NCI-H2107 (cell line): Measurements from ENCODE around the gene RTP5.
"Not testable (repeated sequence)": the region's sequence is repeated elsewhere in the genome, so short reads cannot be mapped to it uniquely, and the experiment has no call there.

Source experiments
- DNase-seq: peaks from one replicate; lab custom pipeline; 2025; lab: John Stamatoyannopoulos, UW

Gene RTP5

GRCh38 chr2:241902357-241902991 lies 32.9 kb downstream of the RTP5 start:
- DNase-seq: no peak

DNA sequence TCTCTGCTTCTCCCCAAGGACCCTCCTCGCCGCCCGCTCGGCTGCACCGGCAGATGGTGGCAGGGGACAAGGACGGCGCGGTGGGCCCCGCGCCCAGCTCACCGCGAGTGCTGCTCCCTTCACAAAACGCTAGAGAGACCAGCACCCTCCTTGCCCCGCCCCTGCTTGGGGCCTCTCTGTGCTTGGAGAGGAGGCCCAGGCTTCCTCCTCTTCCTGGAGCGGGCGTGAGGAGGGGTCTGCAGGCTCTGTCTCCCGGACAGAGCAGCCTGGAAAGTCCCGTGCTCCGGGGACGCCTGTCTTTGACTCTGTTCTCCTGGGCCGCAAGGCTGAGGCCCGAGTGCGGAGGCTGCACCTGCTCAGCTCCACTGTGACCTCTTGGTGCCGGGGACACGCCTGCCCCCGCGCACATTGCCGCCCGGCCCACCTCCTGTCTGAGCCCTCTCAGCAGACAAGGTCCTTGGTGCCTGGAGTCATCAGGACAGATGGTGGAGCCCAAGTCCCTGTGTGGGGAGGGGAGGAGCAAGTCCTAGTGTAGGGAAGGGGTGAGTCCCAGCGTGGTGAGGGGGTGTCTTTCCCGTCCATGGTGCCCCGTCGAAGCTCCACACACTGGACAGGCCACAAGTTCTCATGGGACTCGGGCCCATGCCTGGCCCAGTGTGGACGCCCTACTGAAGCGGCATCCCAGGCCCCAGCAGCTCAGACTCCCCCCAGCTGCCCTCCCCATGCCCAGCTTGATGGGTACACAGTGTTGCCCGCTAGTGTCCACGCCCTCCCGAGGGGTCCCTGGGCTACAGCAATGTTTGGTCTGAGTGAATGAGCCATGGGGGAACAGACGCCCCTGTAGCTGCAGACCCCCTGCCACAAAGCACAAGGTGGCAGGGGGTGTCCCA lies 33.8 kb downstream of the RTP5 start:
- no peak for DNase-seq

GRCh38 chr2:241904011-241904718 lies 34.6 kb downstream of the RTP5 start:
- no peak for DNase-seq

- DNase-seq: no peak
These were observed 35.5 kb downstream of the RTP5 start for GRCh38 chr2:241904791-241905710.

DNA sequence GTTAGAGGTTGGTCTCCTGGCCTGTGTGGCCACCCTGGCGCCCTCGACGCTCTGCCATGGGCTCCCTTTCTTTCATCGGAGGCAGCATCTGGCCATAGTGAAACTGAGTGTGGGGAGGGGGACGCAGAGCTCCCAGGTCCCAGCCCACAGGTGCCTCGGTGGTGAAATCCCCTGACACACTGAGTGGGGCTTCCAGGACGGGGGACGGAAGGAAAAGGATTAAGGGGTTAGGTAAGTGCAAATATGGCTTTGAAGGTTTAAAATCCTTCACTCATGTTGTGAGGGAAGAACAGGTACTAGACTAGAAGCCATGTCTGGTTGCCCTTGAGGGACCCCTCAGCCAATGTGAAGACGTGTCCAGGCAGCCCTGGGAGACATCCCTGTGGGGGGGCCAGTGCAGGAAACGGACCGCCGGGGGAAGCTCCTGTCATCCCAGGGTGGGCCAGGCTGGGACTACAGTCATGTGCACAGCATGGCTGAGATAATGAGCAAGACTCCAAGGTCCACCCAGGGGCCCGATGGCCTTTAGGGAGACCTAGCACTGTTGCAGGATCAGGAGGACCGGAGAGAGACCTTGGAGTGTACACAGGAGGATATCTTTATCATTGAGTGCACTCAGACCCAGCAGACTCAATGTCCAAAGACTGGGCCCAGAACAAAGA lies 36.3 kb downstream of the RTP5 start:
- no peak for DNase-seq

GRCh38 chr2:241906378-241906770 lies 36.8 kb downstream of the RTP5 start:
- not testable (repeated sequence) for DNase-seq

DNA sequence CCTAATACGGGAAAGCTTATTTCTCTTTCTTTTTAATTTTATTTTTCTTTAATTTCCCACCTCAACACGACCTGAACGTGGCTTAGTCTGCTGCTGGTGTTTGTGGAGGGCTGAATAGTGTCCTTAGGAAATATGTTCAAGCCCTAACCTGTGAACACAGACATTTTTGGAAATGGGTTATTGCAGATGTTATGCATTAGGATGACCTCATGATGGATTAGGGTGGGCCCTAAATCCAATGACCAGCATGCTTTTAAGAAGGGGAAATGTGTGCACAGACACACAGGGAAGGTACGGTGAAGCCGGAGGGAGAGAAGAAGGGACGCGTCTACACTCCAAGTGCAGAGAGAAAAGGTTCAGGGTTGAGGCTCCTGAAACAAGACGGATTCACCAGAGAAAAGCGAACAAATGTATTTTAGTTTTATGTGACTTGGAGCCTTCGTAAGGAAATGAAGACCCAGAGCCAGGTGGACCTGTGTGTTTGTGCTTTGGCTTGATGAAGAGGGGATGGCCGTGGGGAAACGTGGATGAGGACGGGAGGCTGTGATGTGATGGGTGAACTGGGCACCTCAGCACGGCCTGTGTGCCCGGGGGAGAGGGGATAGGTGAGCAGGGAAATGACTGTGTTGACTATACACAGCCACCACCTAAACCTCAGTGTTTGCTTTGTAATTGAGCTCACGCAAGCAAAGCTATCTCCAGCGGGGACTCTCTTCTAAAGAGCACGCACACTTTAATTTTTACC lies 37.5 kb downstream of the RTP5 start:
- DNase-seq: no peak

DNA sequence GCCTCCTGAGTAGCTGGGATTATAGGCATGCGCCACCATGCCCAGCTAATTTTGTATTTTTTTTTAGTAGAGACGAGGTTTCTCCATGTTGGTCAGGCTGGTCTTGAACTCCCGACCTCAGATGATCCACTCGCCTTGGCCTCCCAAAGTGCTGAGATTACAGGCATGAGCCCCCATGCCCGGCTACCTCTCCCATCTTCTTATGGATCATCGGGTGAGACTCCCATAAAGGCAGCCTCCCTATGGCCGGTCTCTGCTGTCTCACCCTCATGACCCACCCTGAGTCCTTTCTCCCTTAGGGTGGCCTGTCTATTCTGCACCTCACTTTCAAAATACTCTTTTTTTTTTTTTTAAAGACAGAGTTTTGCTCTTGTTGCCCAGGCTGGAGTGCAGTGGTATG lies 38.3 kb downstream of the RTP5 start:
- not testable (repeated sequence) for DNase-seq

- no peak for DNase-seq
These were observed 39.3 kb downstream of the RTP5 start for GRCh38 chr2:241908686-241909420.

DNA sequence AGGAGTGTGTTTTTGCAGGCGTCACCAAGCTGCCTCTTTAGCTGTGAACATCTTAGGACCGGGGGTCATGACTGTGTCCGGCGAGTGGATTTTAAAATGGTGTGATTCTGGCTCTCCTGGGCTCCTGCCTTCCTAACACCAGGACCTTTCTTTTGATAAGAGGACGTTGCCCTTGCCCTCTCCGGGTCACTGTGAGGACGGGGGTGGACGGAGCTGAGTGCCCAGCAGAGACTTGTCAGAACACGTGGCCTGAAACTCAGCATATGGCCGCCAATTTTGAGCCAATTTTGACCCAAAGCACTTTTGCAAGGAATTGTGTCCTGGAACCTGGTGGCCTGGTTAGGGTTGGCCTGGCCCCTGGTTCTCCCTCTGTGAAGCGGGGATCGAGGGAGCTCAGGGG lies 40.2 kb downstream of the RTP5 start:
- DNase-seq: no peak

DNA sequence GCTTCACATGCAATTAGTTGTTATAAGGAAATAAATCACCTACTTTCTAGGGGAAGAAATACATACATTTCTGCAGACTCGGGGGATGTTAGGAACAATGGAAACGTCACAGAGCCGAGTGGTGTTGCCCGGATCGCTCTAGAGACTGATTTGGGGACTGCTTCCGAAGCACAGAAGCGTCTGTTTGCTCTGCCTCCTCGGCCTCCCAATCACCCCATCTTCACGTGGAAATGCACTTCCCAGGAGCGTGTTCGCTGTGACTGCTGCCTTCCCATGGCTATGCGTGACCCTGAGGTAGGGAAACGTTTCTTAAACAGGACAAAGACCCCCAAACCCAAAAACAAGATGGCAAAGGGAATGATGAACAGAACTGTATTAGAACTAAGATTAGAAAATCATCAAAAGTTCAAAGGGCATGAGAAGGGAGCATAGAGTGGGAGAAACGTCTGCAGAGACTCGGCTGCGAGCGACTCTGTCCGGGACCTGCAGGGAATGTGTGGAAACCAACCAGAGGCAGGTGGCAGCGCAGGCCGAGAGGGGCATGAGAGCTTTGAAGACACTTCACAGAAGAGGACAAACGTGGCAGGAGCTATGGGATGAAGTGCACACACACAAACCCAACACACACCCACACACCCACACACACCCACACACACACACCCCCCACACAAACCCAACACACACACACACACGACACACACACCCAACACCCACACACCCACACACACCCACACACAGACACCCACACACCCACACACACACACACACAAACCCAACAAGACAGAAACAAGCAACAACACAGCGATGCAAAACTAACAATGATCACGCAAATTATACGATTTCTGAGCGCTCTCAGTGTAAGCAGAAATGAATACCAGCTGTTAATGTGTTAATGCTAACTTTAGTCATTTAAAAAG lies 41.3 kb downstream of the RTP5 start:
- DNase-seq: no peak

DNA sequence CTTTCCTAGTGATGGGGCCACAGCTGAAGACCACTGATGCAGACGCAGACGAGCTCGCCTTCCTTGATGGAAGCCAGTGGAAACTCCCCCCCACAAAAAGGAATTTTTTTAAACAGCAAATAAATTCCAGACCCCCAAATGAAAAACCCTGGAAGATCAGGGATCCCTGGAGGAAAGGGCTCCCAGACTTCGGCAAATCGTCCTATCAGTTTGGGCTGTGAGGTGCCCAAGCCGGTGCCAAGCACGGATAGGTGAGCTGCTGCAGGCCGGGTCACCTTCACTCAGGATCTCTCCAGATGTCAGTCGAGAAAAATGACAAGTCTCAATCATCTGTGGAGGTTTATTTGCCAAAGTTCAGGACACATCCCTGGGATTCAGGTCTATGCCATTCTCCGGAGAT lies 42.0 kb downstream of the RTP5 start:
- no peak for DNase-seq

GRCh38 chr2:241912021-241912555 lies 42.6 kb downstream of the RTP5 start:
- no peak for DNase-seq

DNA sequence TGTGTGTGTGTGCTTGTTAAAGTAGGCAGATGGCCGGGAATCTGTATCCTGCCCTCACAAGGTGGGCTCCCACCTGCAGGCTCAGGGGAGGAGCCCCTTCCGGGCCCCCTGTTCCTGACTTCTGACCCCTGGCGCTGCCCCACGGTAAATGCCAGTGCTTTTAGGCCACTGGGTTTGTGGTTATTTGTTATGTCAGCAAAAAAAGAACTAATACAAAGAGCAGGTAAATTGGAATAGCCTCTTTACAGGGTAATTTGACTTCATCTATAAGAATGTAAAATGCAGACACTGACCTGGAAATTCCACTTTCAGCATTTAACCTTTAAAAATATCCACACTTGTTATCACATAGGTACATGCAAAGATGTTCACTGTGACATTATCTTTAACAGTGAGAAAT lies 44.2 kb downstream of the RTP5 start:
- DNase-seq: no peak

DNA sequence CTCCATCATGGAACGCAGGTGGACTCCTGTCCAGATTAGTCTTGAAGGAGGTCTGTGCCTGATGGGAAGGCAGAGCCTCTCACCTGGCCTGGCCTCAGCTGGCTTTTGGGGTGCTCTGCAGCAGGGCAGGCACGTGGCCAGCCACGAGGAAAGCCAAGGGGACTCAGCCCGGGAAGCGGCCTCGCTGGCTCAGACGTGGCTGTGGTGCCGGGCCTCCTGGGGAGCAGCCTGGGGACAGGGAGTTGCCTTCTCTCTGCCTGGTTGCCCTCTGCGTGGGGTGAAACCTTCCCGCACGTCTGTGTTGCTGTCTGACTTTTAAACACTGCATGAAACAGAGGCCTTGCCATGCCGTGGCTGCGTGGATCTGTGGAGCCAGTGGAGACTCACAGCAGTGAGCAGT lies 45.0 kb downstream of the RTP5 start:
- no peak for DNase-seq

- DNase-seq: not testable (repeated sequence)
These were observed 52.1 kb downstream of the RTP5 start for GRCh38 chr2:241921631-241922030.

- DNase-seq: no peak
These were observed 52.9 kb downstream of the RTP5 start for GRCh38 chr2:241922411-241922810.

DNA sequence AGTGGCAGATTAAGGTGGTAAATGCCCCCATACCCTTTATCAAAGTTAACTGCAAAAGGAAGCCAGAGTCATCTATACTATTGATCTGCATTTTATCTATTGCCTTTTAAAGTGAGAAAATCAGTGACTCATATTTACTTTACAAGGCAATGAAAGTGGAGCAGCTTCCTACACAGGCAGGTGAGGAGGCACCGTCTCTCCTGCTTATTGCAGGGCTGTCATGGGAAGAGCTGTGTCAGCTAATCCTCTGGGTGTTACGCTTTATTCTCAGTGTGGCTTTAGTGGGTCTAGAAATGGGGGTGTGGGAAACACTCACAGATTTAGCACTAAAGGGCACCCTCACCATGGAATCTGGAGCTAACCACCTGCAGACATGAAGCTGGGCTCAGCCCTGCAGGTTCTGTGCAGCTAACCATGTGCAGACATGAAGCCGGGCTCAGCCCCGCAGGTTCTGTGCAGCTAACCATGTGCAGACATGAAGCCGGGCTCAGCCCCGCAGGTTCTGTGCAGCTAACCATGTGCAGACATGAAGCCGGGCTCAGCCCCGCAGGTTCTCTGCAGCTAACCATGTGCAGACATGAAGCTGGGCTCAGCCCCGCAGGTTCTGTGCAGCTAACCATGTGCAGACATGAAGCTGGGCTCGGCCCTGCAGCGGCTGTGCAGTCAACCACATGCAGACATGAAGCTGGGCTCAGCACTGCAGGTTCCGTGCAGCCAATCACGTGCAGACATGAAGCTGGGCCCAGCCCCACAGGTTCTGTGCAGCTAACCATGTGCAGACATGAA lies 53.5 kb downstream of the RTP5 start:
- DNase-seq: not testable (repeated sequence)
